ENCODE data around the gene SLC25A4. TPM values are rescaled to one million over a fixed set of nuclear protein-coding genes. Genes with fewer than 3 reads are reported as not detected.
A peak's percentile ranks its signal among the peaks of the same experiment; 100 is the strongest.

SLC25A4 gene
- total and polyA plus RNA-seq, 12 donors, result 511 to 2,916 (median 1,758) TPM

- Histone ChIP-seq H3K9me3 (no peaks in the 10 kb centered on the region), H3K36me3 (no peaks in the 10 kb centered on the region), H3K4me3 (no peak overlapping the region), H3K4me1 (no peaks in the 10 kb centered on the region), H3K27me3 (no peaks in the 10 kb centered on the region), H3K27ac (no peak overlapping the region)
- peak in 3 of 8 donors; percentile 44 to 51 (median 44) for ATAC-seq
- DNase-seq, result no peak
- peak in 1 of 9 donors; percentile 34 for TF ChIP-seq CTCF (IDR thresholded peaks at IDR 0.05)
- 39 to 49% methylated on average over 8 of the region's 8 CpGs for WGBS, 2 donors
- intact Hi-C loops (cut with DNase I), result loop anchor here in 8 of 10 donors (2.0 to 10.0 kb wide), 6 partner anchors 33 to 354 kb away; no protein-coding TSS in a partner anchor
Observed at GRCh38 chr4:185099024-185099682, 43.9 kb upstream of the SLC25A4 start.

- Histone ChIP-seq H3K36me3 (no peaks in the 10 kb centered on the region), H3K9me3 (no peaks in the 10 kb centered on the region), H3K4me1 (no peaks in the 10 kb centered on the region), H3K4me3 (no peak overlapping the region), H3K27ac (no peak overlapping the region), H3K27me3 (no peaks in the 10 kb centered on the region)
- intact Hi-C loops (cut with DNase I), result loop anchor here in 8 of 10 donors (2.0 to 10.0 kb wide), 6 partner anchors 32 to 355 kb away; no protein-coding TSS in a partner anchor
- 76 to 83% methylated on average over 8 of the region's 8 CpGs for WGBS, 2 donors
- TF ChIP-seq CTCF (IDR thresholded peaks at IDR 0.05), result no peak
- no peak for DNase-seq
- peak in 1 of 8 donors; percentile 35 for ATAC-seq
Observed at GRCh38 chr4:185099940-185100339, 43.1 kb upstream of the SLC25A4 start.

- WGBS, 2 donors, result 93% methylated on average over 7 of the region's 7 CpGs
- Histone ChIP-seq H3K27ac (no peak overlapping the region), H3K36me3 (no peaks in the 10 kb centered on the region), H3K4me3 (no peak overlapping the region), H3K27me3 (no peaks in the 10 kb centered on the region), H3K9me3 (no peaks in the 10 kb centered on the region), H3K4me1 (no peaks in the 10 kb centered on the region)
- TF ChIP-seq CTCF (IDR thresholded peaks at IDR 0.05), result no peak
- no peak for DNase-seq
- intact Hi-C loops (cut with DNase I), result no loop called here
- peak in 1 of 8 donors; percentile 8 for ATAC-seq
Observed at GRCh38 chr4:185100423-185100822, 42.6 kb upstream of the SLC25A4 start.

- no peaks in the 10 kb centered on the region for H3K27me3 ChIP-seq
- DNase-seq (no peak), ATAC-seq (no peak)
- WGBS, 2 donors, result 91 to 92% methylated on average over 9 of the region's 9 CpGs
- intact Hi-C loops (cut with DNase I), result no loop called here
- H3K4me1 ChIP-seq, result no peaks in the 10 kb centered on the region
- no peaks in the 10 kb centered on the region for H3K9me3 ChIP-seq
- H3K4me3 ChIP-seq, result no peak overlapping the region
- H3K36me3 ChIP-seq, result no peaks in the 10 kb centered on the region
- TF ChIP-seq CTCF (IDR thresholded peaks at IDR 0.05), result no peak
- H3K27ac ChIP-seq, result no peak overlapping the region
Observed at GRCh38 chr4:185101354-185101890, 41.6 kb upstream of the SLC25A4 start.
